GM12872 (cell line): Measurements from ENCODE around the gene LTBP1.

ENCODE experiments used
- TF ChIP-seq, protein P1 (sequence below): IDR thresholded peaks from 3 replicates; pipeline ENCODE4 v1.5.1; 2011; ENCODE audit warnings: low read depth, mild to moderate bottlenecking, low read length, moderate library complexity; ENCODE audit not compliant: insufficient read depth

LTBP1 gene

DNA sequence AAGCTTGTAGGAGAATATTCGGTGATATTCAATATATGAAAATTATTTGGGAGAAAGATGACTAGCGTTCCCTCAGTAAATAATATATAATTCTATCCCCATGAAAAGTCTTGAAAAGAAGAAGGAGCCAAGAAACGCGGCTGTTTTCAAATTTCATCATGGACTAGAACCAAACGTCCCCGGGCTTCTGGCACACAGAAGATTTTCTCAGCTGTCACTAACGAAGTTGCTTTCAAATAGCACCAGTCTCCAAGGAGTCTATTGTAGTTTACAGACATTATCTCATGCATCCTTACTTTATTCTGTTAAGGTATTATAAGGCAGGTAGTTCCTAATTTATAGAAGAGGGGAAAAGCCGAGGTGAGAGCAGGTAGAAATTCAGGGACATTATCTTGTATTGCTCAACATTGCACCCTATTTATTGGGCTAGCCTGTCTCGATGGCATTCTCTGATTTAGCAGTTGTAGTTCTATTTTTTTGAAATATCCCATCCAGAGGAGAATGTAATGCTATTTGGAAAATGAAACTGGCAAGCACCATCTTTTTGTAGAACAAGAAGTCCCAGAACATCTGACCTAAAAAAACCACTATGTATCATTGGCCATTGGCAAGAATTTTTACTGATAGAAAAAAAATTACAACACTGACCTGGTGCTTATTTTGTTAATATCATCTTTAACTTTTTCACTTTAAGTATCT lies 331.6 kb downstream of the LTBP1 start:
- TF ChIP-seq, protein P1, sequence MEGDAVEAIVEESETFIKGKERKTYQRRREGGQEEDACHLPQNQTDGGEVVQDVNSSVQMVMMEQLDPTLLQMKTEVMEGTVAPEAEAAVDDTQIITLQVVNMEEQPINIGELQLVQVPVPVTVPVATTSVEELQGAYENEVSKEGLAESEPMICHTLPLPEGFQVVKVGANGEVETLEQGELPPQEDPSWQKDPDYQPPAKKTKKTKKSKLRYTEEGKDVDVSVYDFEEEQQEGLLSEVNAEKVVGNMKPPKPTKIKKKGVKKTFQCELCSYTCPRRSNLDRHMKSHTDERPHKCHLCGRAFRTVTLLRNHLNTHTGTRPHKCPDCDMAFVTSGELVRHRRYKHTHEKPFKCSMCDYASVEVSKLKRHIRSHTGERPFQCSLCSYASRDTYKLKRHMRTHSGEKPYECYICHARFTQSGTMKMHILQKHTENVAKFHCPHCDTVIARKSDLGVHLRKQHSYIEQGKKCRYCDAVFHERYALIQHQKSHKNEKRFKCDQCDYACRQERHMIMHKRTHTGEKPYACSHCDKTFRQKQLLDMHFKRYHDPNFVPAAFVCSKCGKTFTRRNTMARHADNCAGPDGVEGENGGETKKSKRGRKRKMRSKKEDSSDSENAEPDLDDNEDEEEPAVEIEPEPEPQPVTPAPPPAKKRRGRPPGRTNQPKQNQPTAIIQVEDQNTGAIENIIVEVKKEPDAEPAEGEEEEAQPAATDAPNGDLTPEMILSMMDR: no peak

DNA sequence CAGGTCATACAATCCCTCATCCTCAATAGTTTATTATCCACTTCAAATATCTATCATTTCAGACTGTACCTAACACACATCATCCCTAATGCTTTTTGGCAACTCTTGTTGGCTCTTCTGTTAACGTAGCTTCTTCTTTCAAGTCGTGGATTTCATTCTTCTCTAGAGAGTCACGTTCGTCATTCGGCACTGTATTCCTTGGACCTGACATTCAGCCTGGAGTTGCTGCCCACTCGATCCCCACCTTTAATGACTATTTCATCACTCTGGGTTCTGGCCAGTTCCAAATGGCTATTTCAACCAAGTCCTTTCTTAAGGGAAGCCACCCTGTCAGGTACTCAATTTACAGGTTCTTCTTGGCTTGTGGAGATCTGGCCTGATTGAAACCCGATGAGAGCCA lies 337.5 kb downstream of the LTBP1 start:
- TF ChIP-seq, protein P1: no peak

DNA sequence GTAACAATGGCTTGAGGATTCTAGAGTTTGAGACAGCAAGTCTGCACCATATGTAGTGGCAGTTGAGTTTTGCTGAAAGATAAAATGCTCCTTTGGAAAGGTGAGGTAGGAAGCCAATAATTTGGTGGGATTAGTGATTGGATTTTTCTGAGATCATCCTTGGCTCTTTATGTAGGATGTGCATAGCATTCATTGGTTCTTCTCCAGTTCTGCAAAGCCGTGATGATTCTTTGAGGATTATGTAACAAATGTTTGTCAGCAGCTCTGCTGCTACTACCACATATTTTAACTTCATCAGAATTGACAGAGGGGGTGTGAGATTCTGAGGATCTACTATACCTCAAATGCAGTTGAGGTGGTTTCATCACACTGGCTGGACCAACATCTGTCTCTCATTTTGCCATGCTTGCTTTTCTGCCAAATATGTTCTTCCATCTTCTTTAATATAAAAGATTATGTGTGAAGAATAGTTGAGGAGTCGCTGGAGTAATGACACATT lies 340.8 kb downstream of the LTBP1 start:
- TF ChIP-seq, protein P1: no peak

DNA sequence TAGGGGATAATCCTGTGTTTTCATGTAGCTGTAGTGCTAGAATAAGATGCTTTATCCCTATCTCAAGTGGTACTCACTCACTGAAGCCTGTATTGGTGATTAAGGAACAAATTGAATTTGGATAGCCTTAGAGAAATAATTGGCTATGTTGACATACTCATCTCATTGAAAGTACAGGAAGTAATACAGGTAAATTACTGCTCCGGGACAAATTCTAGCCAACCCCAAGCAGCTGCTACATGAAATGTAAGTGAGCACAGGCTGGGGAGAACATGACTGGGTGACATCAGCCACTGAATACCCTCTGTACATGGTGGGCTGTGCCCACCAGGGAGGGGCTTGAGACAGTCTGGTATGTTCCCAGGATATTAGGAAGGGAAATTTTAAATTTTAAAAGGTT lies 341.3 kb downstream of the LTBP1 start:
- TF ChIP-seq, protein P1: no peak

DNA sequence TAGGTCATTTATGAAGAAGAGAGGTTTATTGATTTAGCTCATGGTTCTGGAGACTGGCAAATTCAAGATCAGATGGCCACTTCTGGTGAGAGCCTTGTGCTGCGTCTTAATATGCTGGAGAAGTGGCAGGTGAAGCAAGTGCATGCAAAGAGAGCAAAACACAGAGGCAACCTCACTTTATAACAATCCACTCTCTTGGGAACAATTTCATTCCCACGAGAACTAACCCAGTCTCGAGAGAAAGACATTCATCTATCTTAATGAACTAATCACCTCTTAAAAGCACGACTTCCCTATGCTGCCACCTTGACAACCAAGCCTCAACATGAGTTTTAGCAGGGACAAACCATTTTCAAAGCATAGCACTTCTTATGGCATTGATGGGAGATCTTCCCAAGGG lies 343.2 kb downstream of the LTBP1 start:
- TF ChIP-seq, protein P1: no peak

DNA sequence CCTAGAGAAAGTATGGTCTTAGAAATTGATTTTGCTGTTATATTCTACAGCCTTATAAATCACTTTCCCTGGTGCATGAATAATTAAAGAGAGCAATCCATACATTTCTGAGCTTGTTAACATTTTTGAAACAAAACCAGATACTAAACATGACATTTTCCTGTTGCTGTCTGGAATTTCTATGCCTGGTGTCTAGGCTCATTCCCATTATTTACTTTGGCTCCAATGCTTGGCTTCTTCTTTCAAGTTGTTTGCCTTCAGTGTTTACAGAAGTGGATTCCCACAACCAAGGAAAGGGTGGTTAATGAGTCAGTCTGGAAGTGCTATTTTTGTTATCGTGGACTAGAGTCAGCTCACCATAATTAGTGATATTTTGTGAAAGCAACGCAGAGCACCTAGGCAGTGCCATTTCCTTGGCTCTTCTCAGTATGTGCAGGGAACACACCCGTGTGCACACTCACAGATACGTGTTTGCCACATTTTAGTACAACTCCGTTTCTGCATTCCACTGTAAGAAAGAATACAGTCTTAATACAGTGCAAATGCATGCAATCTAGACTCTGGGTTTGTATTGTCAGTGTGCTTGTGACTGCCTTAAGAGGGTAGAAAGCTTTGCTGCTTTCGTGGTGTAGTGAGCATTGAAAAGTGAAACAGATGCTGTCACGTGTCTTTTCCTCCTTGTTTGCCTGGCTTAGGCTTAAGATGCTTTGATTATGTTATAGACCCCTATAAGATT lies 344.7 kb downstream of the LTBP1 start:
- TF ChIP-seq, protein P1: no peak

DNA sequence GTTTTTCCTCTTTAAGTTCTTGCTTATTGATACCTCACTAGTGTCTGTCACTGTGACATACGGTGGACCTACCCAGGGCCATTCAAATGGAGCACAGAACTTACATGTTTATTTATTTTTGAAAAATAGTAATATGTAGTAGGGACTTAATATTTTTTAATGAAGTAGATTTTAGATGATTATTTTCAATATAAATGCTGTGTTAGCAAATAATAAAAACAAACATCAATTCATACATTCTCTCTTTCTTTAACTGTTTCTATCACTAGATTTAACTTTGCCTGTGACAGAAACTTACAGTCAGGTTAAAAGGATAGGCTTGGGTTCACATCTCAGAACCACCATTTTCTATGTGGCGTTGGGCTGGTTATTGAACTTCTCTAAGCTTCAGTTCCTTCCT lies 345.3 kb downstream of the LTBP1 start:
- TF ChIP-seq, protein P1: no peak
